ENCODE data around the gene BATF.

The BATF gene

GRCh38 chr14:75535164-75535898 lies 13.1 kb downstream of the BATF start:
- Histone ChIP-seq H3K9ac (ENCODE audit: insufficient read length) (no peak overlapping the region), H3K27ac (no peak overlapping the region), H3K4me3 (no peak overlapping the region), H3K9me3 (ENCODE audit: low read depth, low read length) (no peaks in the 10 kb centered on the region), H3K36me3 (ENCODE audit: insufficient read depth, low read length) (no peaks in the 10 kb centered on the region)
- no peak for DNase-seq (ENCODE audit: low read depth, low spot score)
- no peak for TF ChIP-seq POLR2AphosphoS5 (IDR thresholded peaks at IDR 0.05; ENCODE audit: borderline replicate concordance, low read depth, low read length)
- TF ChIP-seq FOXP2 (optimal IDR thresholded peaks at IDR 0.05; ENCODE audit: control extremely low read depth, extremely low read length, insufficient read depth) = no peak
- TF ChIP-seq EZH2 (IDR thresholded peaks at IDR 0.05) = no peak

DNA sequence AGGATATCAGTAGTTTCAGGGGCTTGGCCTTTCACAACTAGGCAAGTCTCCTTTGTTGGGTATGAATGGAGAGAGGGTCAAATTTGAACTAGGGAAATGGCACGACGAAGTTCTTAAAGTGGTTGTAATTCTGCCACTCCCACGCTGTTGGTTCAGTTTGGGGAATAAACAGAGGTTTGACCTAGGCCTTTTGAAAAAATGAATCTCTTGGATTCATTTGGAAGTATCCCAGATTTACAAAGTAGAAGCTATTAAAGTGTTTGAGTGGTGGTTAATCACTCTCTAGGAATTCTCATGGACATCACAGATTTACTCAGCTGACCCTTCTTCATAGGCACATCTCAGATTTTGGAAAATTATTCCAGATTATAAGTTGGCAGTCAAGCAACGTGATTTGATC lies 14.8 kb downstream of the BATF start:
- Histone ChIP-seq H3K9ac (ENCODE audit: insufficient read length) (no peak overlapping the region), H3K27ac (no peak overlapping the region), H3K36me3 (ENCODE audit: insufficient read depth, low read length) (no peaks in the 10 kb centered on the region), H3K9me3 (ENCODE audit: low read depth, low read length) (no peaks in the 10 kb centered on the region), H3K4me3 (no peak overlapping the region)
- no peak for TF ChIP-seq EZH2 (IDR thresholded peaks at IDR 0.05)
- TF ChIP-seq FOXP2 (optimal IDR thresholded peaks at IDR 0.05; ENCODE audit: control extremely low read depth, extremely low read length, insufficient read depth) = no peak
- no peak for TF ChIP-seq POLR2AphosphoS5 (IDR thresholded peaks at IDR 0.05; ENCODE audit: borderline replicate concordance, low read depth, low read length)
- DNase-seq (ENCODE audit: low read depth, low spot score) = no peak

DNA sequence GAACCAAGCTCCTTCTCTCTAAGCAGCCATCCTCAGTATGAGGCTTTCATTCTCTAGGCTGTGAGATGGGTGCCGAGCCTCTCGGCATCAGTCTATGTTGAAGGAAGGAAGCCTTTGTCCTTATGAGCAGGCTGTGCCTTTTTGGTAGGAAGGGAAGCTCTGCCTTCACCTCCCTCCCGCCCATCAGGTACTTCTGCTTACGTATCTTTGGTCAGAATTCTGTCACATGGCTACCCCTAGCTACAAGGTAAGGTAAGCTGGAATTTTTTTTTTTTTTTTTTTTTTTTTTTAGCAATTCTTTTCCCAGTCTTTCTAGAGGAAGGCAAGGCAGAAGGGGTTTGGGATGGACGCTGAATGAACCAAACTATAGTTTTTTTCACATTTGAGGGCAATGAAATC lies 16.9 kb downstream of the BATF start:
- Histone ChIP-seq H3K9me3 (ENCODE audit: low read depth, low read length) (no peaks in the 10 kb centered on the region), H3K36me3 (ENCODE audit: insufficient read depth, low read length) (no peaks in the 10 kb centered on the region), H3K27ac (no peak overlapping the region), H3K4me3 (no peak overlapping the region), H3K9ac (ENCODE audit: insufficient read length) (no peak overlapping the region)
- TF ChIP-seq EZH2 (IDR thresholded peaks at IDR 0.05) = no peak
- TF ChIP-seq POLR2AphosphoS5 (IDR thresholded peaks at IDR 0.05; ENCODE audit: borderline replicate concordance, low read depth, low read length) = no peak
- no peak for TF ChIP-seq FOXP2 (optimal IDR thresholded peaks at IDR 0.05; ENCODE audit: control extremely low read depth, extremely low read length, insufficient read depth)
- no peak for DNase-seq (ENCODE audit: low read depth, low spot score)

GRCh38 chr14:75539561-75540478 lies 17.6 kb downstream of the BATF start:
- TF ChIP-seq EZH2 (IDR thresholded peaks at IDR 0.05) (no peak), POLR2AphosphoS5 (IDR thresholded peaks at IDR 0.05; ENCODE audit: borderline replicate concordance, low read depth, low read length) (no peak), FOXP2 (optimal IDR thresholded peaks at IDR 0.05; ENCODE audit: control extremely low read depth, extremely low read length, insufficient read depth) (no peak)
- no peaks in the 10 kb centered on the region for H3K9me3 ChIP-seq (ENCODE audit: low read depth, low read length)
- H3K4me3 ChIP-seq = no peak overlapping the region
- no peaks in the 10 kb centered on the region for H3K36me3 ChIP-seq (ENCODE audit: insufficient read depth, low read length)
- DNase-seq (ENCODE audit: low read depth, low spot score) = no peak
- no peak overlapping the region for H3K9ac ChIP-seq (ENCODE audit: insufficient read length)
- H3K27ac ChIP-seq = no peak overlapping the region

DNA sequence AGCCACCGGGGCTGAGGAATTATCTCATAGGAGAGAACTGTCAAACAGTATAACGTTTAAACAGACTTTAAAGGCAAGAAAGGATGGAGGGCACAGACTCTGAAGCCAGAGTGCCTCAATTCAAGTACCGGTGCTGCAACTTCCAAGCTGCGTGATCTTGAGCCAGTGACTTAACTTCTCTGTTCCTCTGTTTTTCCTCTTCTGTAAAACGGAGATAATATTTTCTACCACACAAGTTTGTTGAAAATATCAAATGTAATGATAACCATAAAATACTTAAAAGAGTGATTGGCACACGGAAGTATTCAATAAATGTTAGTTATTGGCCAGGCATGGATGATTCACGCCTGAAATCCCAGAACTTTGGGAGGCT lies 18.2 kb downstream of the BATF start:
- Histone ChIP-seq H3K4me3 (no peak overlapping the region), H3K9me3 (ENCODE audit: low read depth, low read length) (no peaks in the 10 kb centered on the region), H3K27ac (no peak overlapping the region), H3K9ac (ENCODE audit: insufficient read length) (no peak overlapping the region), H3K36me3 (ENCODE audit: insufficient read depth, low read length) (no peaks in the 10 kb centered on the region)
- TF ChIP-seq FOXP2 (optimal IDR thresholded peaks at IDR 0.05; ENCODE audit: control extremely low read depth, extremely low read length, insufficient read depth) (no peak), POLR2AphosphoS5 (IDR thresholded peaks at IDR 0.05; ENCODE audit: borderline replicate concordance, low read depth, low read length) (no peak), EZH2 (IDR thresholded peaks at IDR 0.05) (no peak)
- no peak for DNase-seq (ENCODE audit: low read depth, low spot score)

GRCh38 chr14:75542588-75543091 lies 20.4 kb downstream of the BATF start:
- DNase-seq (ENCODE audit: low read depth, low spot score) = no peak
- H3K4me3 ChIP-seq = no peak overlapping the region

DNA sequence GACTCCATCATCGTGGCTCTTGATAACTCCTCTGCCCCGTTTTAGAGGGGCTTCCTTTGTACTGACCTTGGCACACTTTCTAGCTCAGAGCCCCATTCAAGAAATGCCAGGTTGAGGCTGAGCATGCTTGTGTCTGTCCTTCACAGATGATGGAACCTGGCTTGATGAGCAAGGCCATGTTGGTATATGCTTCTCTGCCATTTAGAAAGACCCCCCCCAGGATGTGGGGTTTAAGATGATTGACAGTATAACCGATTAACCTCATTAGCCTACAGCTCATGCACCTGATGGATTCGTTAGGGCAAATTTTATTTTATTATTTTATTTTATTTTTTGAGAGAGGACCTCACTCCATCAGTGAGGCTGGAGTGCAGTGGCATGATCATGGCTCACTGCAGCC lies 21.0 kb downstream of the BATF start:
- no peak overlapping the region for H3K4me3 ChIP-seq
- H3K9ac ChIP-seq (ENCODE audit: insufficient read length) = no peak overlapping the region
- TF ChIP-seq EZH2 (IDR thresholded peaks at IDR 0.05) (no peak), FOXP2 (optimal IDR thresholded peaks at IDR 0.05; ENCODE audit: control extremely low read depth, extremely low read length, insufficient read depth) (no peak), POLR2AphosphoS5 (IDR thresholded peaks at IDR 0.05; ENCODE audit: borderline replicate concordance, low read depth, low read length) (no peak)
- H3K36me3 ChIP-seq (ENCODE audit: insufficient read depth, low read length) = no peaks in the 10 kb centered on the region
- no peak overlapping the region for H3K27ac ChIP-seq
- no peak for DNase-seq (ENCODE audit: low read depth, low spot score)
- no peaks in the 10 kb centered on the region for H3K9me3 ChIP-seq (ENCODE audit: low read depth, low read length)

More at GRCh38 chr14:75542588-75543091, 20.4 kb downstream of the BATF start:
- H3K9me3 ChIP-seq (ENCODE audit: low read depth, low read length) = no peaks in the 10 kb centered on the region
- H3K36me3 ChIP-seq (ENCODE audit: insufficient read depth, low read length) = no peaks in the 10 kb centered on the region
- no peak overlapping the region for H3K9ac ChIP-seq (ENCODE audit: insufficient read length)
- H3K27ac ChIP-seq = no peak overlapping the region
- no peak for TF ChIP-seq EZH2 (IDR thresholded peaks at IDR 0.05)
- no peak for TF ChIP-seq FOXP2 (optimal IDR thresholded peaks at IDR 0.05; ENCODE audit: control extremely low read depth, extremely low read length, insufficient read depth)
- no peak for TF ChIP-seq POLR2AphosphoS5 (IDR thresholded peaks at IDR 0.05; ENCODE audit: borderline replicate concordance, low read depth, low read length)

- Histone ChIP-seq H3K36me3 (ENCODE audit: insufficient read depth, low read length) (no peaks in the 10 kb centered on the region), H3K9me3 (ENCODE audit: low read depth, low read length) (no peaks in the 10 kb centered on the region), H3K4me3 (no peak overlapping the region), H3K27ac (no peak overlapping the region), H3K9ac (ENCODE audit: insufficient read length) (no peak overlapping the region)
- TF ChIP-seq FOXP2 (optimal IDR thresholded peaks at IDR 0.05; ENCODE audit: control extremely low read depth, extremely low read length, insufficient read depth) (no peak), POLR2AphosphoS5 (IDR thresholded peaks at IDR 0.05; ENCODE audit: borderline replicate concordance, low read depth, low read length) (no peak), EZH2 (IDR thresholded peaks at IDR 0.05) (no peak)
- DNase-seq (ENCODE audit: low read depth, low spot score) = no peak
Observed at GRCh38 chr14:75543786-75544185, 21.5 kb downstream of the BATF start.

Data from SK-N-MC (cell line).